ENCODE measurements around the gene C3orf52. TPM values are rescaled to one million over a fixed set of nuclear protein-coding genes. Genes with fewer than 3 reads are reported as not detected.

Gene C3orf52
- total and polyA plus RNA-seq, 8 donors: 4.9 to 30.5 (median 7.7) TPM

DNA sequence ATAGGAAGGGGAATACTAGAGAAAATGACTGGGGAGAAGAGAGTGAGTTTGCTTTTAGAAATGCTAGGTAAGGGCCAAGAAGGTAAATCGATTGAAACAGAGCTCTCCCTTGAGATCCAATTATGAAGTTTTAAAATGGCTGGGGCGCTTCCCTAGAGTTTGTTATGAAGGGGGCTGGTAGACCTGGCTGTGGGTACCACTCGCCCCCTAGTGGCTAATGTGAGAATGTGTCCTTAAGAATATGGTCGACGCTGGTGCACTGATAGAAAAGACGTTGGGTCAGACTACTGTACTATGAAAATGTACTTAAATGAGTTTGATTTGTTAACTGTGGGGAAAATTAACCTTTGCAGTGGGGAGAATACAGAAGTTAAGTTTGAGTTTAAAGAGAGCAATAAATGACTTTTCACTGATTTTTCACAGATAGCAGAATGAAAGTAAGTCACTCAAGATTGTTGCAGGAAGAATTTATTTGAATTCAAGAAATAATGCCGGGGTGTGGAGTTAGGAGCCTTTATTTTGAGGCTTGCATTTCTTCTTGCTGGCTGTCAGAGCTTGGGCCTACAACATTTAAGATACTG, 42.5 kb upstream of the C3orf52 start:
- no peak overlapping the region for H3K27ac ChIP-seq
- peak in 3 of 4 donors; percentile 35 to 82 (median 64) for DNase-seq
- TF ChIP-seq, protein P1, sequence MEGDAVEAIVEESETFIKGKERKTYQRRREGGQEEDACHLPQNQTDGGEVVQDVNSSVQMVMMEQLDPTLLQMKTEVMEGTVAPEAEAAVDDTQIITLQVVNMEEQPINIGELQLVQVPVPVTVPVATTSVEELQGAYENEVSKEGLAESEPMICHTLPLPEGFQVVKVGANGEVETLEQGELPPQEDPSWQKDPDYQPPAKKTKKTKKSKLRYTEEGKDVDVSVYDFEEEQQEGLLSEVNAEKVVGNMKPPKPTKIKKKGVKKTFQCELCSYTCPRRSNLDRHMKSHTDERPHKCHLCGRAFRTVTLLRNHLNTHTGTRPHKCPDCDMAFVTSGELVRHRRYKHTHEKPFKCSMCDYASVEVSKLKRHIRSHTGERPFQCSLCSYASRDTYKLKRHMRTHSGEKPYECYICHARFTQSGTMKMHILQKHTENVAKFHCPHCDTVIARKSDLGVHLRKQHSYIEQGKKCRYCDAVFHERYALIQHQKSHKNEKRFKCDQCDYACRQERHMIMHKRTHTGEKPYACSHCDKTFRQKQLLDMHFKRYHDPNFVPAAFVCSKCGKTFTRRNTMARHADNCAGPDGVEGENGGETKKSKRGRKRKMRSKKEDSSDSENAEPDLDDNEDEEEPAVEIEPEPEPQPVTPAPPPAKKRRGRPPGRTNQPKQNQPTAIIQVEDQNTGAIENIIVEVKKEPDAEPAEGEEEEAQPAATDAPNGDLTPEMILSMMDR (IDR thresholded peaks at IDR 0.05): peak; percentile 76 to 94
- H3K9me3 ChIP-seq: no peaks in the 10 kb centered on the region
- intact Hi-C loops (cut with DNase I): no loop called here
- H3K4me3 ChIP-seq: no peak overlapping the region
- no peaks in the 10 kb centered on the region for H3K27me3 ChIP-seq
- H3K36me3 ChIP-seq: no peaks in the 10 kb centered on the region
- no peaks in the 10 kb centered on the region for H3K4me1 ChIP-seq
- peak; percentile 97 for ATAC-seq

DNA sequence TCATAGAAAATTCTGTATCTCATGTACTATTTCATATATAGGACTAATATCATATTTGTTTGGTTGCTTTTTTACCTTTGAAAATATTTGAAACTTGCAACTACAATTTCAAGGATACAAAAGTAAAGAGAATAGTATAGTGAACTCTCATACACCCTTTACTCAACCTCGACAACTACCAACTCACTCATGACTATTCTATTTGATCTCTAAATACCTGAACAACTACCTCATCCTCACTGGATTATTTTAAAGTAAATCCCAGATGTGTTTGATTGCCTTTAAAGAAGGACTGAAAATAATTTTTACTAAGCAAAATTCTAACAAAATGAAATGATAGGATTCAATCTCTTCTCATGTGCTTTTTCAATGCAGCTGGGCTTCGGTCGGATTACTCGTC, 39.6 kb upstream of the C3orf52 start:
- Histone ChIP-seq H3K4me1 (no peaks in the 10 kb centered on the region), H3K36me3 (no peaks in the 10 kb centered on the region), H3K9me3 (no peaks in the 10 kb centered on the region), H3K27me3 (no peaks in the 10 kb centered on the region), H3K27ac (no peak overlapping the region), H3K4me3 (no peak overlapping the region)
- intact Hi-C loops (cut with DNase I): no loop called here
- DNase-seq (no peak), ATAC-seq (no peak)
- TF ChIP-seq, protein P1 (IDR thresholded peaks at IDR 0.05): no peak

DNA sequence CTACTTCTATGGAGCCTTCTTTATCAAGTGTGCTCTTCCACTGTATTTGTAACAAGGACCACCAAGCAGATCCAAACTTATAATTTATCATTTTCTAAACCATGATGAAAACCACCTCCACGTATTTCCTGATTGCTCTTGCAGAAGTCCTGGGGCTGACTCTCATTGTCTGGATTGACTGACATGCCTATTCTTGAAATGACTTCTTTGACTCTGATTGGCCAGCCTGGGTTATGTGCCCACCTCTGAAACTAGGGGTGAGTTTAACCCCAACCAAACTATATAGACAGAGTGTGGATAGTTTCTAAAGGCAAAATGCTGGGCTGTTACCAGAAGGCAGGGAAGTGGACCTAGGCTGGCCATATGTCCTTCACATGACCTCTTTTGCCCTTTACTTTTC, 38.9 kb upstream of the C3orf52 start:
- Histone ChIP-seq H3K36me3 (no peaks in the 10 kb centered on the region), H3K27ac (no peak overlapping the region), H3K27me3 (no peaks in the 10 kb centered on the region), H3K4me1 (no peaks in the 10 kb centered on the region), H3K4me3 (no peak overlapping the region), H3K9me3 (no peaks in the 10 kb centered on the region)
- intact Hi-C loops (cut with DNase I): no loop called here
- ATAC-seq: no peak
- no peak for DNase-seq
- TF ChIP-seq, protein P1 (IDR thresholded peaks at IDR 0.05): no peak

DNA sequence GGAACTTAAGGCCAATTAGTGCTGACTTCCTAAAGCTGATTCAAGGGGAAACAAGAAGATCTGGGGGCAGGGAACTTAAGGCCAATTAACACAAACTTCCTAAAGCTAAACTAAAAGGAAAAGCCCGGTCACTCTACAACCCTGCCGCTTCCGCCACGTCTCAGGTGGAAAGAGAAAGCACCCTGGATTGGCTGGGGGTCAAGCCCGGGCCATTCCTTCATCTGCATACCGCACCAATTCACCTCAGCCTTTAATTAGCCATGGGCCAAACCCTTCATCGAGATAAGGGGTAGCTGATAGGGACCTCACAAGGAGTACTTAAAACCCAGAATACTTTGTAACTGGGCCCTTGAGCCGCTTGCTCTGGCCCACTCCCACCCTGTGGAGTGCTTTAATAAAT, 37.3 kb upstream of the C3orf52 start:
- intact Hi-C loops (cut with DNase I): no loop called here
- Histone ChIP-seq H3K27ac (no peak overlapping the region), H3K36me3 (no peaks in the 10 kb centered on the region), H3K9me3 (no peaks in the 10 kb centered on the region), H3K4me3 (no peak overlapping the region), H3K4me1 (no peaks in the 10 kb centered on the region), H3K27me3 (no peaks in the 10 kb centered on the region)
- TF ChIP-seq, protein P1 (IDR thresholded peaks at IDR 0.05): no peak
- ATAC-seq (peak; percentile 91), DNase-seq (peak in 1 of 4 donors; percentile 41)

DNA sequence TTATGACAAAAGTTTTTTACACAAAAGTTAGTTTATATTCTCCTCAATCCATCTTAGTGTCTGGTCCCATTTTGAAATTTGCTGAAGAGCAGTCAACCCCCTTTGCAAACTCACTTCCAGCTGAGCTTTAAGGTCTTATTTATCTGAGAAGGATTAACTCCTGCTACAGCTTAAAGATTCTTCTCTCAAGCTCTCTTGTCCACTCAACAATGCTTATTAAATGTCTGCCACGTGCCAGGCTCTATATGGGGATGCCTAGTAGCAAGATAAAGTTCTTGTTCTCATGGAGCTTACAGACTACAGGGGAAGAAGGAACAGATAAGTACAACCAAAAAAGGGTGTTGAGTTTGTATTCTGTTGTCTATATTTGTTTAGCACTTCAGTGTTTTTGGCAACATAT, 33.0 kb upstream of the C3orf52 start:
- H3K4me3 ChIP-seq: no peak overlapping the region
- intact Hi-C loops (cut with DNase I): no loop called here
- DNase-seq (no peak), ATAC-seq (no peak)
- TF ChIP-seq, protein P1 (IDR thresholded peaks at IDR 0.05): no peak
- H3K9me3 ChIP-seq: no peaks in the 10 kb centered on the region
- H3K4me1 ChIP-seq: no peaks in the 10 kb centered on the region
- H3K36me3 ChIP-seq: no peaks in the 10 kb centered on the region
- no peak overlapping the region for H3K27ac ChIP-seq
- H3K27me3 ChIP-seq: no peaks in the 10 kb centered on the region

Data from left lung (tissue), 10 donors.